H1 (cell line): Measurements from ENCODE around the gene UCKL1. TPM values are rescaled to one million over a fixed set of nuclear protein-coding genes. Genes with fewer than 3 reads are reported as not detected.

Experiments used
- polyA plus RNA-seq, 7 experiments: library from polyadenylated mRNA; depleted of rRNA in 3 of 7; stranded (reverse) in 5 of 7; unstranded in 2 of 7; fragments of >200 nt in 5 of 7; fragments of 200-250 nt in 2 of 7; gene quantifications; 1 replicate in 5 of 7; 2 replicates in 1 of 7; 4 replicates in 1 of 7; pipeline versions ENCODE4 v1.2.1 to v1.2.3, GENCODE V29; 2011 to 2013; ENCODE audit warnings: missing spikeins in 2 of 7, mixed read lengths in 2 of 7
- total RNA-seq: library from RNA; stranded (reverse); fragmentation: NEBNext Ultra II Directional; extraction: Animal tissue kit (Norgen Biotek cat#: 25700); gene quantifications from 2 replicates; pipeline ENCODE4 v1.2.1, GENCODE V29; 2021
- TF ChIP-seq, protein P1 (sequence below), 3 experiments: IDR thresholded peaks; 1 replicate in 2 of 3; 2 replicates in 1 of 3; pipeline versions ENCODE4 v1.5.1 to v1.6.1; 2011; ENCODE audit warnings: low read length in 3 of 3, mild to moderate bottlenecking in 3 of 3, inconsistent platforms in 2 of 3, low read depth in 1 of 3, moderate library complexity in 1 of 3; ENCODE audit not compliant: insufficient read depth in 1 of 3; ENCODE audit errors: control extremely low read depth in 1 of 3

Gene UCKL1
- total and polyA plus RNA-seq, 2 of the 8 experiments (the other 6 are each of a cell fraction or from before 2014, with no cell fraction given) = 36.5 to 91.2 TPM

DNA sequence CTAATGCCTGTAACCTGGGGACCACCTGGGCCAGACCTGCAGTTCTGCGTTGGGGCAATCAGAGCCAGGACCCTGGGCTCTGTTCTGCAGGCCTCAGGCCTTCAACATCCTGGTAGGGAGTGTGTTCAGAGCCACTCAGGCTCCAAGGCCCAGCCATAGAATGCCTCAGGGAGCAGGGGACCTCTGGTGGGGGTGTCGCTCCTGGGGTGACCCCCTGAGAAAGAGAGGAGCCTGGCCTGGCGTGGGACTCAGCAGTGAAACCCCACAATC, 12.5 kb downstream of the UCKL1 start (continued):
- TF ChIP-seq, protein P1, sequence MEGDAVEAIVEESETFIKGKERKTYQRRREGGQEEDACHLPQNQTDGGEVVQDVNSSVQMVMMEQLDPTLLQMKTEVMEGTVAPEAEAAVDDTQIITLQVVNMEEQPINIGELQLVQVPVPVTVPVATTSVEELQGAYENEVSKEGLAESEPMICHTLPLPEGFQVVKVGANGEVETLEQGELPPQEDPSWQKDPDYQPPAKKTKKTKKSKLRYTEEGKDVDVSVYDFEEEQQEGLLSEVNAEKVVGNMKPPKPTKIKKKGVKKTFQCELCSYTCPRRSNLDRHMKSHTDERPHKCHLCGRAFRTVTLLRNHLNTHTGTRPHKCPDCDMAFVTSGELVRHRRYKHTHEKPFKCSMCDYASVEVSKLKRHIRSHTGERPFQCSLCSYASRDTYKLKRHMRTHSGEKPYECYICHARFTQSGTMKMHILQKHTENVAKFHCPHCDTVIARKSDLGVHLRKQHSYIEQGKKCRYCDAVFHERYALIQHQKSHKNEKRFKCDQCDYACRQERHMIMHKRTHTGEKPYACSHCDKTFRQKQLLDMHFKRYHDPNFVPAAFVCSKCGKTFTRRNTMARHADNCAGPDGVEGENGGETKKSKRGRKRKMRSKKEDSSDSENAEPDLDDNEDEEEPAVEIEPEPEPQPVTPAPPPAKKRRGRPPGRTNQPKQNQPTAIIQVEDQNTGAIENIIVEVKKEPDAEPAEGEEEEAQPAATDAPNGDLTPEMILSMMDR (IDR thresholded peaks at IDR 0.05; ENCODE audit: control extremely low read depth in 1 of 3, insufficient read depth in 1 of 3, low read depth in 1 of 3, low read length in 3 of 3) = no peak
